ENCODE data around the gene FOXA2.

FOXA2 gene

GRCh38 chr20:22536141-22536828, 48.1 kb downstream of the FOXA2 start:
- no peak for DNase-seq

DNA sequence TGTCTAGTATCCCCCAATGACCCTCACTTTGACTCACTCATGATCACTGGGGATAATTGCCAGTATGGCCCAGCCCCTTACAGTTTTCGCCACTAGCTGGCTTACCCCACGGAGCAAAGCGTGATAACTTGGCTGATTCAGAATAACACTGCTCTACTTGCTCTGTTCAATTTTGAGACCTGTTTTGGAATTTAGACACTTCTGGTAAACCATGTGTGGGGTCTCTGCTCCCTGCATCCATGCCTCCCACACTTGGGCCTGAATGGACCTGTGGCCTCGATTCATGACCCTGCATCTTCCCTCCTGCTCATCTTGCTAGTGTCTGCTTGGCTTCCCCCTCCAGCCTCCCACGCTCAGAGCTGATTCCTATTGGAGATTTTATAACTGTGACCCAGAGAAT, 48.9 kb downstream of the FOXA2 start:
- DNase-seq = no peak

GRCh38 chr20:22533823-22534751, 50.3 kb downstream of the FOXA2 start:
- no peak for DNase-seq

DNA sequence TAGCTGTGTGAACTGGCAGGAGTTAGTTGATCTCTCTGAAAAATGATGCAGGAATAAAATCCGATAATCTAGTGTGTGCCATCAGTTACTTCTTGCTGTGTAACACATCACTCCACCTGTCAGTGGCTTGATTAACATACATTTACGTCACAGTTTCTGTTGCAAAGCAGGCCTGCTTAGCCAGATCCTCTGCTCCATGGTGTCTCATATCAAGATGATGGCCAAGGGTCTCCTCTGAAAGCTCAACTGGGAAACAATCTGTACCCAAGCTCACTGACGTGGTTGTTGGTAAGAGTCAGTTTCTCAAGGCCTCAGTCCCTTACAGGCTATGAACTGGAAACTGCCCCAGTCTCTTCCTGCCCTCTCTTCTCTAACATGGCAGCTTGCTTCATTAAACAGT, 51.8 kb downstream of the FOXA2 start:
- no peak for DNase-seq

DNA sequence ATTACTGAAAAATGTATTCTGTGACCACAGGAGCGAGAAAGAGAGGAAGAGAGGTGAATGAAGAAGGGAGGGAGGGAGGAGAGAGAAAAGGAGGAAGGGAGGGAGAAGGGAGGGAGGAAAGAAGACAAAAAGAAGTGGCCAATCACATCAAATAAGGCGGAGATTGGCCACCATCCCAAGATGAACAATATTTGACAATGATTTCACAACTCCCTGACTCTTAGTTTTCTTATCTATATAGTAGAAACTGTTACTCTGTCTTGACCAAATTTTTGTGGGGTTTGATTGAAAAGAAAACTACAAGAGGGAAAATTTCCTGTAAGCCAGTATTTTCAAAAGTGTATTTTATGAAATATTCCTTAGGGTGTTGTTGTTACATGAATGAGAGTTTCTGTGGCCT, 52.6 kb downstream of the FOXA2 start:
- no peak for DNase-seq

GRCh38 chr20:22531056-22531615, 53.2 kb downstream of the FOXA2 start:
- DNase-seq = no peak
